ENCODE data around the gene ALOX15. TPM values are rescaled to one million over a fixed set of nuclear protein-coding genes. Genes with fewer than 3 reads are reported as not detected.

ALOX15 gene
- total RNA-seq, 1 experiment from 2014 or later, result 0.31 TPM

DNA sequence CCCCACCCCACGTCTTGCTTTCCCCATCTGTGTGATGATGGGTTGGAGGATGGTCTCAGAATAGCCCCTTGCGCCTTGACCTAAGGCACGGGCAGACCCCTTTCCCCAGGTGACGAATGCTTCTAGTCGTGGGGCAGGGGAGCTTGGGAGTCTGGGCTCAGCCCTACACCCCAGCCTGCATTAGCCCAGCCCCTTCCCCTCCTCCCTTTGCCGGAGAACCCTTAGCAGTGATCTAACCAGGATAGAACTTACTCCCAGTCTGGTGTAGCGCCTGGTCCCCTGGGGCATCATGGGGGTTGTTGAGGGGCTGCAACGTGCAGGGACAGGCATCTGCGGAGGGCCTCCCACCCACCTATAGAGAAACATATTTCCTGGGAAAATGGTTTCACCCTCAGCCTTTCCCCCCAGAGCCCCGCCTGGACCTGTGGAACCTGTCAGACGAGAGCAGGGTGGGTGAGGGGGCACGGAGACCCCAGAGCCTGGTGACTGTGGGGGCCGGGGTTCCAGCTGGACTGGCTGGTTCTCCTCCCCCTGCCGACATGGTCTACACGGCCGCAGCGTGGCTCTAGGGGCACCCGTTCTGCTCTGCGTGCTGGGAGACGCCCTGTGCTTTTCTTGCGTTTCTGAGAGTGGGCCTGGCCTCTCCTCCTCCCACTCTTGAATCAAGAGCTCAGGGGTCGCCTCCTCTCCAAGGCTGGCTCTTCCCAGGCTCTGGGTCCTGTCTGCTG is 52.4 kb downstream of the ALOX15 start:
- no peaks in the 10 kb centered on the region for H3K9me3 ChIP-seq (ENCODE audit: control insufficient read depth, low read depth, low read length)
- H3K27ac ChIP-seq (ENCODE audit: insufficient read length, low read depth, low read length), result no peak overlapping the region
- H3K27ac Mint-ChIP-seq, result no peak overlapping the region
- no peak overlapping the region for H3K9ac ChIP-seq (ENCODE audit: extremely low read depth, insufficient read length, low read length)
- H3K23ac ChIP-seq (ENCODE audit: insufficient read length, low read depth, low read length), result no peak overlapping the region
- H3K4me2 ChIP-seq (ENCODE audit: insufficient read depth, insufficient read length, low read length), result no peak overlapping the region
- H3K36me3 Mint-ChIP-seq (ENCODE audit: insufficient read depth in 1 of 3, low read depth in 3 of 3), result no peaks in the 10 kb centered on the region; a peak in 1 of 7 replicates
- no peak overlapping the region for H2BK5ac ChIP-seq (ENCODE audit: insufficient read length, low read length)
- peaks cover 4% of the 10 kb centered on the region for H3K23me2 ChIP-seq (ENCODE audit: insufficient read length, low read depth, low read length, poor library complexity, severe bottlenecking)
- no peaks in the 10 kb centered on the region for H3K9me3 Mint-ChIP-seq
- H4K5ac ChIP-seq (ENCODE audit: insufficient read length, low read depth, low read length), result no peak overlapping the region
- no peaks in the 10 kb centered on the region for H3K4me1 ChIP-seq (ENCODE audit: insufficient read depth, low read length)
- no peak overlapping the region for H2AFZ ChIP-seq (ENCODE audit: low read length)
- no peak overlapping the region for H3K4me3 Mint-ChIP-seq
- H3K27me3 Mint-ChIP-seq (ENCODE audit: low read depth), result peaks cover 46% of the 10 kb centered on the region
- no peak overlapping the region for H4K8ac ChIP-seq (replicated peaks; ENCODE audit: insufficient read length, low read depth, low read length)
- no peak overlapping the region for H3K4ac ChIP-seq (ENCODE audit: low read depth, low read length)
- peaks cover 7% of the 10 kb centered on the region; the same call in 1 of the 2 replicates for H3K27me3 ChIP-seq (ENCODE audit: insufficient read depth, low read length)
- WGBS (ENCODE audit: extremely low coverage, insufficient read length, low lambda C conversion rate), result no CpG with 5 or more reads among the region's 22 CpGs
- H3K79me1 ChIP-seq (ENCODE audit: insufficient read depth, low read depth, low read length, poor library complexity, severe bottlenecking), result no peaks in the 10 kb centered on the region
- DNase-seq, result no peak
- H2AK5ac ChIP-seq (ENCODE audit: insufficient read length, low read length), result no peak overlapping the region
- peaks cover 2% of the 10 kb centered on the region for H4K20me1 ChIP-seq (ENCODE audit: control insufficient read depth, insufficient read depth, insufficient read length)
- H3K56ac ChIP-seq (ENCODE audit: insufficient read length, low read depth, low read length), result no peak overlapping the region
- TF ChIP-seq, protein P1, sequence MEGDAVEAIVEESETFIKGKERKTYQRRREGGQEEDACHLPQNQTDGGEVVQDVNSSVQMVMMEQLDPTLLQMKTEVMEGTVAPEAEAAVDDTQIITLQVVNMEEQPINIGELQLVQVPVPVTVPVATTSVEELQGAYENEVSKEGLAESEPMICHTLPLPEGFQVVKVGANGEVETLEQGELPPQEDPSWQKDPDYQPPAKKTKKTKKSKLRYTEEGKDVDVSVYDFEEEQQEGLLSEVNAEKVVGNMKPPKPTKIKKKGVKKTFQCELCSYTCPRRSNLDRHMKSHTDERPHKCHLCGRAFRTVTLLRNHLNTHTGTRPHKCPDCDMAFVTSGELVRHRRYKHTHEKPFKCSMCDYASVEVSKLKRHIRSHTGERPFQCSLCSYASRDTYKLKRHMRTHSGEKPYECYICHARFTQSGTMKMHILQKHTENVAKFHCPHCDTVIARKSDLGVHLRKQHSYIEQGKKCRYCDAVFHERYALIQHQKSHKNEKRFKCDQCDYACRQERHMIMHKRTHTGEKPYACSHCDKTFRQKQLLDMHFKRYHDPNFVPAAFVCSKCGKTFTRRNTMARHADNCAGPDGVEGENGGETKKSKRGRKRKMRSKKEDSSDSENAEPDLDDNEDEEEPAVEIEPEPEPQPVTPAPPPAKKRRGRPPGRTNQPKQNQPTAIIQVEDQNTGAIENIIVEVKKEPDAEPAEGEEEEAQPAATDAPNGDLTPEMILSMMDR (conservative IDR thresholded peaks at IDR 0.05), result no peak
- H3K14ac ChIP-seq (ENCODE audit: insufficient read depth, low read length), result no peak overlapping the region; the same call in 1 of the 2 replicates
- no peak overlapping the region for H2BK120ac ChIP-seq (ENCODE audit: low read depth, low read length, poor library complexity, severe bottlenecking)
- no peak overlapping the region for H3K18ac ChIP-seq (ENCODE audit: insufficient read length, low read depth, low read length)
- H2BK12ac ChIP-seq (ENCODE audit: insufficient read length, low read depth, low read length), result no peak overlapping the region
- peaks cover 2 to 16% of the 10 kb centered on the region in 2 experiments for H3K4me1 Mint-ChIP-seq
- H3T11ph ChIP-seq (ENCODE audit: low read length), result no peak overlapping the region
- no peak overlapping the region for H2BK15ac ChIP-seq (ENCODE audit: low read depth, low read length)
- H2BK20ac ChIP-seq (ENCODE audit: low read depth, low read length, poor library complexity, severe bottlenecking), result no peak overlapping the region
- no peak overlapping the region for H4K91ac ChIP-seq (ENCODE audit: insufficient read length, low read depth, low read length)
- no peaks in the 10 kb centered on the region for H3K79me2 ChIP-seq (ENCODE audit: insufficient read depth, low read length)
